GM19240 (cell line): ENCODE measurements around the gene ALK.
A peak's percentile ranks its signal among the peaks of the same experiment; 100 is the strongest.

Experiments
- DNase-seq: peaks from one replicate; pipeline ENCODE4 v3.0.0; 2011; ENCODE audit warnings: low spot score; ENCODE audit not compliant: insufficient read length

The ALK gene

GRCh38 chr2:29921560-29921915, at the start of gene ALK:
Gene ALK (minus strand): TSS chr2:29921586. CDS start chr2:29920659, 927 bp downstream.
- DNase-seq, result peak; percentile 21

DNA sequence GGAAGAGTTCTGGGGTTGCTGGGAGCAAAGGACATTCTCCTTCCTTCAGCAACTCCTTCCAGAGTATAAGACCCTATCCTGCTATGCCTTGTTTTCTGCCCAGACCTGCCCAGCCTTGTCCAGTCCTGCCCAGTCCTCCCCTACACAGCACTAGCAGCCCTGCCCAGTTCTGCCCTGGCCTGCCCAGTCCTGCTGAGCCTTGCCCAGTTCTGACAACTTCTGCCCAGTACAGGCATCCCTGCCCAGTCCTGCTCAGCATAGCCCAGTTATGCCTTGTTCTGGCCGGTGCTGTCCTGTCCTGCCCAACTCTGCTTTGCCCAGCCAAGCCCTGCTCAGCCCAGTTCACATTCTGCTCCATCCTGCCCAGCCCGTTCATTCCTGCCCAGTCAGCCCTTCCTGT, 44.9 kb upstream of the ALK start:
- DNase-seq, result no peak

- DNase-seq, result no peak
These were observed 42.7 kb upstream of the ALK start for GRCh38 chr2:29963972-29964570.

DNA sequence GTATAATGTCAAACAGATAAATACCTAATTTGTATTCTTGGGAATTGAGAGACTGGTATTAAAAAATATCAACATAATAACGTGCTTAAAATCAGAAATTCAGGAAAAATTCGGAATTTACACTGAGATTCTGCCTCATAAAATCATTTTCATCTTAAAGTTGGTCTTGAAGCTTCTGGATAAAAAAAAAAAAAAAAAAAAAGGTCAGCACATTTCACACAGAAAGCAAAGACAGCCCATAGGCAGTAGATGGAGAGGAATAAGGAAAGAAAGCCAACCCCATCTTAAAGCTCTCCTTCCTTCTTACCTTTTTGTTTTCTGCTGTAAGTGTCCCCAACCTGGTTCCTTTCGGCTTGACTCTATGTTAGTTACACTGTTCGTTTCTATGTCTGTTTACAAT, 41.5 kb upstream of the ALK start:
- no peak for DNase-seq

GRCh38 chr2:29954316-29954715, 32.9 kb upstream of the ALK start:
- no peak for DNase-seq

- no peak for DNase-seq
These were observed 31.6 kb upstream of the ALK start for GRCh38 chr2:29952973-29953372.

- DNase-seq, result no peak
These were observed 30.2 kb upstream of the ALK start for GRCh38 chr2:29951576-29951975.

GRCh38 chr2:29950481-29950880, 29.1 kb upstream of the ALK start:
- no peak for DNase-seq

DNA sequence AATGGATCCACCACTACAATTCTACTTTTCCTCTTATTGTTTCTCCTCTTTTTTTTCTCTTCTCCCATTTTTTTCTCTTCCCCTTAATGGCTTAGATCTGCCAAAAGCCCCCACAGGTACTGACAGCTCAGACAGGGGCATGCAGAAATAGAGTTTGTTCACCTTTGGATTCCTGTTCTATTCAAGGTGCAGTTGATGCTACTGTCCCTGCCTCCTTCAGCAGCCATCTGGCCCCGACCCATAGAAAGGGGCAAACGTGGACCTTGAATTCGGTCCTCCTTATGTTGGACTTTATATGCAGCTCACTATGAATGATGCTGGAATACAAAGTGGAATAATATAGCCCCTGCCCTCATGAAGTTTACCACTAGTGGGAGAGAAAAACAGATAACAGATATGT, 27.7 kb upstream of the ALK start:
- no peak for DNase-seq

DNA sequence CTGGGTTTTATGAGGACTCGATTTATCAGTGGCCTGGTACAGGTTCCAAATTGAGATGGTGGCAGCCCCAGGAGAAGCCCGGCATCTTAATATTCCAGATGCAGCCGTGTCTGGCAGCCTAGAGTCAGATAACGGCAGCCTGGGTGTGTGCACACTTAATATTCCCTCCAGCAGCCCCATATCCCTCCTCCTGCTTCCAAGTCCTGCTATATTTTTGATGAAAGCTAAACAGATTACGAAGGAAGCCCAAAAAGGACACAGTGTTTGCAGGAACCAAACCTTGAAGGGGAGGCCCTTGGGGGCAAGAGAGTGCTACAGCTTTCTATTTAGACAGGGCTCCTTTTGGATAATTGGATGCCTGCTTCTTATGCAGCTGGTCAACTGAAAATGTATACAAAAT, 25.1 kb upstream of the ALK start:
- no peak for DNase-seq

- DNase-seq, result no peak
These were observed 21.3 kb upstream of the ALK start for GRCh38 chr2:29942711-29943110.

- DNase-seq, result no peak
These were observed 19.3 kb upstream of the ALK start for GRCh38 chr2:29940706-29941105.

DNA sequence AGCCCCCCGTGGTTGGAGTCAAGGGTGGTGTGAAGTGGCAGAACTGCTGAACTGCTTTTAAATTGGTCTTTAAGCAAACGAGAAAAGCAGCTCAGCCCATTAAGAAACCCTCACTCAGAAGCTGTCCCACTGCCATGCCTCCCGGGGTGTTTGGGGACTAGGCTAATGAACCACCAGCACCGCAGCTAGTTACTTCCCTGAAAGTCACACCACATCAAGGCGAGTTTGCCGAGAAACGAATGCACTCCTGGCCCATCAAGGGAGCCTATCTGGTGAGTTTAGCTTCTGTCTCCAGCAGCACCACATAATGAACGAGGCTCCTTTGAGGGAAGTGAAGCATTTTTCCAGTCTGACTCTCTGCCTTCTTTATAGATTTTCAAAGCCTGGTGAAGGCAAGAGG, 14.6 kb upstream of the ALK start:
- DNase-seq, result no peak

GRCh38 chr2:29931818-29932217, 10.4 kb upstream of the ALK start:
- no peak for DNase-seq

DNA sequence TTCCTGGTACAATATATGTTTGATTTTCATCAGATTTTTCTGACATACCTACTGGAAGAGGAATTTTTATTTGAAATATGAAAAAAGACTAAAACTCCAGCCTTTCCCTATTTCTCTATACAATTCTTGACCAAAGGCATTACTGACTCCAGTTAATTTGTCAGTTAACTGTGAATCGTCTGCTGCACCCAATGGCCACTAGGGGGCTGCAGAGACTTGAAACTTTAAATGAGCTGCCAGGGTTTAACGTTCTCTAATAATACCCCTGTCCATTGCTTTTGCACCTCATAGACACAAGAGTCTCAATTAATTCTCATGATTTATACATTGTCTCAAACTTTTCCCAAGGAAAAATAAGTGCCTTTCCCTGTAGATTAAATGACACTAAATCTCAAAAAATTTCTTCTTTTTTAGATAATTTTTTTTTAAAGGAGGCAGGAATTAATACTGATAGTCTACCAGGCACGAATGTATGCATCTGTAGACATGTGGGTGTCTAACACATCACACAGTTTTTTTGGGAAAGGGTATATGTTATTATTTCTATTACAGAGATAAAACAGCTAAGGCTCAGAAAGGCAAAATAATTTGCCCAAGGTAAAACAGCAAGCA, 1.8 kb upstream of the ALK start:
- DNase-seq, result peak; percentile 51

GRCh38 chr2:29922605-29923004, 1.2 kb upstream of the ALK start:
- DNase-seq, result no peak

- no peak for DNase-seq
These were observed 491 bp downstream of the ALK start for GRCh38 chr2:29920631-29921559.

GRCh38 chr2:29920130-29920577, 1.2 kb downstream of the ALK start:
- DNase-seq, result no peak

- DNase-seq, result no peak
These were observed 2.4 kb downstream of the ALK start for GRCh38 chr2:29918941-29919340.

GRCh38 chr2:29917781-29918180, 3.6 kb downstream of the ALK start:
- no peak for DNase-seq

DNA sequence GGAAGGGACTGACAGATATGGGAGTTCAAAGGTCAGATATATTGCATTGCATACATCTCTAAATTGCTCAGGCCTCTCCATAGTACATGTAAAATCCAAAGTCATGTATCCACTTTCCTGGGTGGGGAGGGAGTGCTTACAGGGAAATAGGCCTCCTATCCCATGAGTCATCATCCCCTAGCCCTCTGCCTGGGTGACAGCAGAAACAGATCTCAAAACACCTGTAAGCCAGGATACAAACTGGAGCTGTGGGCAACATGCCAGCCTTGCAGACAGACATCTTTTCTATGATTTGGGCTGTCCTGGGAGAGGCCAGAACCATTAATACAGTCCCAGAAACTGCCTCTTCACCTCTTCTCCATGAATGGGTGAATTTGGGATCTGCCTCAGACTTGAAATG, 4.8 kb downstream of the ALK start:
- DNase-seq, result no peak

- DNase-seq, result no peak
These were observed 10.4 kb downstream of the ALK start for GRCh38 chr2:29910960-29911359.

DNA sequence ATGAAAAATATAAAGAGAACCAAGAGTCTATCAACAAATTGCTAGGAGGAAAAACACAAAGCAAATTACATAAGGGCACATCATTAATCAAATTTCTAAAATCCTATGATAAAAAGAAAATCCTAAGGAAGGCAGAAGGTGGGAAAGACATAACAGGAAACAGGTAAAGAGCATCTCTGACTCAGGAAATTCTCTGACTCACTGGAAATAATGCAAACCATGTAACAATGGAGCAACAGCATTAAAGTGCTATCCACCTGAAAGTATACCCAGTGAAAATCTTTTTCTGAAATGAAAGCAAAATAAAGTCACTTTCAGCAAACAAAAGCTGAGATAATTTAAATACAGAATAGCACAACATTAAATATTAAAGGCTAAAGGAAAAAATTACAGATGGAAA, 10.9 kb downstream of the ALK start:
- DNase-seq, result no peak
